ENCODE results near the gene NGFR. TPM values are rescaled to one million over a fixed set of nuclear protein-coding genes. Genes with fewer than 3 reads are reported as not detected.

The NGFR gene
- total RNA-seq, 1 experiment from 2014 or later, result 11.3 TPM

- no peak for TF ChIP-seq STAT6 (CRISPR knock-in tag; conservative IDR thresholded peaks at IDR 0.05; ENCODE audit: low read depth)
- TF ChIP-seq ZNF512 (CRISPR knock-in tag; IDR thresholded peaks at IDR 0.05; ENCODE audit: borderline replicate concordance), result no peak
- no peak for TF ChIP-seq NFATC4 (CRISPR knock-in tag; IDR thresholded peaks at IDR 0.05)
- no peak for TF ChIP-seq ZSCAN18 (CRISPR knock-in tag; IDR thresholded peaks at IDR 0.05)
- TF ChIP-seq AFF4 (CRISPR knock-in tag; IDR thresholded peaks at IDR 0.05; ENCODE audit: borderline replicate concordance), result no peak
Observed at GRCh38 chr17:49459401-49459984, 35.6 kb upstream of the NGFR start (continued).

GRCh38 chr17:49460401-49460800, 34.7 kb upstream of the NGFR start:
- no peak for DNase-seq (ENCODE audit: low spot score)
- Mint-ChIP-seq H3K4me1 (peaks cover 27% of the 10 kb centered on the region), H3K4me3 (no peak overlapping the region), H3K36me3 (no peaks in the 10 kb centered on the region), H3K27ac (no peak overlapping the region), H3K27me3 (ENCODE audit: low read depth) (peaks cover 4% of the 10 kb centered on the region; the same call in 1 of the 2 replicates), H3K9me3 (peaks cover 14% of the 10 kb centered on the region)
- POLR2A ChIA-PET, result no interaction called here
- CTCF ChIA-PET, result interaction anchor here (2.4 kb wide), 1 partner anchor 9 kb away, joined by 8 read pairs; no protein-coding TSS in a partner anchor
- no peak for ATAC-seq
- TF ChIP-seq ZNF219 (CRISPR knock-in tag; IDR thresholded peaks at IDR 0.05; ENCODE audit: borderline replicate concordance) (no peak), NR2C2 (CRISPR knock-in tag; IDR thresholded peaks at IDR 0.05) (no peak), SOX15 (CRISPR knock-in tag; IDR thresholded peaks at IDR 0.05) (no peak), ZNF425 (CRISPR knock-in tag; conservative IDR thresholded peaks at IDR 0.05) (no peak), CTCF (IDR thresholded peaks at IDR 0.05) (no peak), IRF2 (CRISPR knock-in tag; IDR thresholded peaks at IDR 0.05; ENCODE audit: borderline replicate concordance, low read depth) (no peak), E2F1 (CRISPR knock-in tag; IDR thresholded peaks at IDR 0.05) (no peak), SMAD4 (CRISPR knock-in tag; IDR thresholded peaks at IDR 0.05) (no peak), ETV6 (CRISPR knock-in tag; IDR thresholded peaks at IDR 0.05) (no peak), NFE2L1 (CRISPR knock-in tag; IDR thresholded peaks at IDR 0.05) (no peak), PRDM15 (CRISPR knock-in tag; IDR thresholded peaks at IDR 0.05) (no peak)

Measured in WTC11 (cell line).